IPS-NIHi11 (cell line): ENCODE data around the gene CLIP2.
A peak's percentile ranks its signal among the peaks of the same experiment; 100 is the strongest.
"Not testable (repeated sequence)": the region's sequence is repeated elsewhere in the genome, so short reads cannot be mapped to it uniquely, and the experiment has no call there.

Experiments used
- DNase-seq: peaks from one replicate; pipeline ENCODE4 v3.0.0; 2012; ENCODE audit warnings: mixed read lengths, low spot score

CLIP2 gene

DNA sequence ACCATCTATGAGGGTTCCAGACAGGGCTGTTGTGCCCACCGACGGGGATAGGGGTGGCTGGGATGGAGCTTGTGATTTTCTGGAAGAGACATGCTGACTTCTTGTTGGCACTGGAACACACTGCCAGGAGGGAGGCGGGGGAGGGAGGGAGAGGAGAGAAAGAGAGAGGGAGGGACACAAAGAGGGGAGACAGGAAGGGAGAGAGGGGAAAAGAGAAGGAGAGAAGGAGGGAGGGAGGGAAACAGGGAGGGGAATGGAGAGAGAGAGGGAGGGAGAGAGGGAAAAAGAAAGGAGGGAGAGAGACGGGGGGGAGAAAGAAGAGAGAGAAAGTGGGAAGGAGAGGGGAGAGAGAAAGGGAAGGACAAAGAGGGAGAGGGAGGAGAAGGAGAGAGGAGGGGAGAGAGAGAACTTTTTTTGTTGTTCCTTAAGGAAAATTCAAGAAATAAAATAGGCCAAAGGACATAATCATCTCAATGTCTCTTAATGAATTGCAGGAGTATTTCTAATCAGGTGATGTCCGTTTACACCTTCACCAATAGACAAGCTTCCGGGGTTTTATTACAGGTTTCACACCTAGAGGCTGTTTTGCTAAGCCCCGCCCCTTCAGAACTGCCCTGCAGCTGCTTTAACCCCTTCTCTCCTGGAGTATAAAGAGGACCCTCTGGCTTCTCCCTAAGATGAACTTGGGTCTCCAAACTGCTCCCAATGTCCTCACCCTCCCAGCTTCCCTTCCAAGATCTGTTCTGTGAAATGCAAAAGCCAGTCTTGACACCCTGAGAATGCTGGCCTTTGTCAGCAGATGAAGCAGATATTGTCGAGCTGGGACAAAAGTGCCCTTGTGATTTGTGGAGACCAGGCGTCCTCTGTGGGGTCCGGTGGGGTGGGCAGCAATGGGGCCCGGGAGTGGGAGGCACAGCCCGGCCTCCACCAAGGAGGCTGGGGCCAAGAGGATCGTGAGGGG is 82.5 kb downstream of the CLIP2 start:
- DNase-seq: peak; percentile 79

DNA sequence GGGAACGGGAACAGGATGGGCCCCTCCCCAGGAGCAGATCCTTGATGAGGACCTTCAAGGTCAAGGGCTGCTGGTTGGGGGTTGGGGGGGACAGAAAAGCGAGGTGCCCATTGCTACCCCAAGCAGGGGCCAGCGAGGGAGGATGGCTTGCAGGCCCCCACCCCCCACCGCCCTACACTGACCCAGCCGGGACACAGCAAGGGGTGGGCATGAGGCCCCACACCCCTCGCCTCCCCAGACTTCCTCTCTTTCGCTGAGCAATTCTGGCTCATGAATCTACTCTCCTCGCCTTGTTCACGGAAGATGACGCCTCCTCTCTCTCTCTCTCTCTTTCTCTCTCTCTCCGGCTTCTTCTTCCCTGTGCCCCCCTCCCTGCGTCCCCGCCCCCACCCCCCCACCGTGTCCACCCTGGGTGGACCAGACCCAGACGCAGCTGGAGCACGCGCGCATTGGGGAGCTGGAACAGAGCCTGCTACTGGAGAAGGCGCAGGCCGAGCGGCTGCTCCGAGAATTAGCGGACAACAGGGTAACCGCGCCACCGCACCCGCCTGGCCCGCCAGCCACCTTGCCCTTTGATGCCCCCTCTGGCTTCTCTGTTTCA is 83.4 kb downstream of the CLIP2 start:
- DNase-seq: peak; percentile 61

DNA sequence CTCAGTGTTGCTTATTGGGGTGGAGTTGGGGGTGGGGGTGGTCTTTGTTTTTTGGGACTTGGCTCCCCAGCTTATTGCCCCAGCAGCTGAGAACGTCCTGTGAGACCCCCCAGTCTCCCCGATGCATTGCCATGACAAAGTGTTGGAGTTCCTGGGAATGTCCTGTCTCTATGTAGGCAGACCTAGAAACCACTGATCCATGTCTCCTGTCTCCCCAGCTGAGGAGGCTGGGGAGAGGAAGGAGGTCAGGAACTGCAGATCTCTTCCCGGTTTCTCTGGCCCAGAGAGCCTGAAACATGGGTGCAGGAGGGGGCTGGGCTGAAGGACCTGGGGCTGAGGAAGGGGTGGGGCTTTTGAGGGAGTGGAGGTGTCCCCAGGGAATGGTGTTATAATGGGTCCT is 84.3 kb downstream of the CLIP2 start:
- DNase-seq: no peak

DNA sequence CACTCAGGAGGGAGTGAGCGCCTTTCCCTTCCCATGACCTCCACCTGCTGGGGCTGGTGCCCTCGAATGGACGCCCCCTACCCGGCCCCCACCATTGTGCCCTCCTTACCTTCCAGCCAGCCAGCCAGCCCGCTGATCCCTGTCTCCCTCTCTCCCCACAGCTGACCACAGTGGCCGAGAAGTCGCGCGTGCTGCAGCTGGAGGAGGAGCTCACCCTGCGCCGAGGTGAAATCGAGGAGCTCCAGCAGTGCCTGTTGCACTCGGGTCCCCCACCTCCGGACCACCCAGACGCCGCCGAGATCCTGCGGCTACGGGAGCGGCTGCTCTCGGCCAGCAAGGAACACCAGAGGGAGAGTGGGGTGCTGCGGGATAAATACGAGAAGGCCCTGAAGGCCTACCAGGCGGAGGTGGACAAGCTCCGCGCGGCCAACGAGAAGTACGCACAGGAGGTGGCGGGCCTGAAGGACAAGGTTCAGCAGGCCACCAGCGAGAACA is 86.6 kb downstream of the CLIP2 start:
- DNase-seq: no peak

DNA sequence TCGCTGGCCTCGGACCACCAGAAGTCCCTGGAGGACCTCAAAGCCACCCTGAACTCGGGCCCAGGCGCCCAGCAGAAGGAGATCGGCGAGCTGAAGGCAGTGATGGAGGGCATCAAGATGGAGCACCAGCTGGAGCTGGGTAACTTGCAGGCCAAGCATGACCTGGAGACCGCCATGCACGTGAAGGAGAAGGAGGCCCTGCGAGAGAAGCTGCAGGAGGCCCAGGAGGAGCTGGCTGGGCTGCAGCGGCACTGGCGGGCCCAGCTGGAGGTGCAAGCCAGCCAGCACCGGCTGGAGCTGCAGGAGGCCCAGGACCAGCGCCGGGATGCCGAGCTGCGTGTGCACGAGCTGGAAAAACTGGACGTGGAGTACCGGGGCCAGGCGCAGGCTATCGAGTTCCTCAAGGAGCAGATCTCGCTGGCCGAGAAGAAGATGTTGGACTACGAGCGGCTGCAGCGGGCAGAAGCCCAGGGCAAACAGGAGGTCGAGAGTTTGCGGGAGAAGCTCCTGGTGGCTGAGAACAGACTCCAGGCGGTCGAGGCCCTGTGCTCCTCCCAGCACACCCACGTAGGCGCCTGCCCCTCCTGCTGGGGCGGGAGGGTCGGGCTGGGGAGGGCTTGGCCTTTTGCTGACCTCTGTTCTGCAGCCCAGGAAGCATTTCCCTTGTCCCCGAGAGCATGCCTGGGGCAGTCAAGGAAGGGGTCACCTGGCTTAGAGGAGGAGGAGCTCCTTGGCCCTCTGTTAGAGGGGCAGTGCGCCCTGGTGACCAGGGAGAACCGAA is 87.2 kb downstream of the CLIP2 start:
- peak; percentile 31 for DNase-seq

DNA sequence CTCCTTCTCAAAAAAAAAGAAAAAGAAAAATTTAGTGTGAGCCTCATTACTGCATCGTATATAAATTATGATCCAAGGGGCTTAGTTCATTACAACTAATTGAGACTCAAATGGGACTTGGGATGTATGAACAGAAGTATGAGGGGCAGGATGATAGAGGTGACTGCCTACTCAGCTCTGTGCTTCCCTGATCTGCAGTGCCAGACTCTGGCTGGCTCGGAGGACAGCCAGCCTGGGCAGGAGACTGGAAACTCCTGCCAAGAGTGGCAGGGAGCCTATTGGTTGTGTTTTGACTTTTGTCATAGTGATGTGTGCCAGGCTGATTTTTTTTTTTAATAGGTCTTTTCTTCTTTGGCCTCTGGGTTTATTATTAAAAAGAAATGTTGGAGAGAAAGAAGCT is 90.7 kb downstream of the CLIP2 start:
- DNase-seq: no peak

DNA sequence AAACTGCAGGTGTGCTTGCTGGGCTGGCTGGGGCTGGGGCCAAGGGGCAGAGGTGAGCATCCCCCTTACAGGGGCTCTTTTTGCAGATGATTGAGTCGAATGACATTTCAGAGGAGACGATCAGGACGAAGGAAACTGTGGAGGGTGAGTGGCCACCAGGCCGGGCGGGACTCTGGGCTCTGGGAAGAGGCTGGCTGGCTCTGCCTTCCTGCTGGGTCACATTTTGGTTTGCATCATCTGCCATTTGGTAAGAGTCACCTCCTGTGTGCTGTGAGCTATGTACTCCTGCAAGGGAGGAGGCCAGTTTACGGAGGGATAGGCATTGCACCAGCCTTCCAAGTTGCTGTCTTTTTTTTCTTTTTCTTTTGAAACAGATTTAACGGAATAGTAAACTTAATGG is 91.5 kb downstream of the CLIP2 start:
- DNase-seq: no peak

DNA sequence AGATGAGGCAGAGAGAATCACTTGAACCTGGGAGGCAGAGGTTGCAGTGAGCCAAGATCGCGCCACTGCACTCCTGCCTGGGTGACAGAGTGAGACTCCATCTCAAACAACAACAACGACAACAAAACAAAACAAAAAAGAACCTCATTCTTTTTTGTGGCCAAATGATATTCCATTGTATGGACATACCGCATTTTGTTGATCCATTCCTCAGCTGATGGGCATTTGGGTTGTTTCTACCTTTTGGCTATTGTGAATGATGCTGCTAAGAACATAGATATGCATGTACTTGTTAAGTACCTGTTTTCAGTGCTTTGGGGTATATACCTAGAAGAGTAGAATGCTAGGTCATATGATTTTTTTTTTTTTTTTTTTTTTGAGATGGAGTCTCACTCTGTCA is 94.9 kb downstream of the CLIP2 start:
- DNase-seq: not testable (repeated sequence)

DNA sequence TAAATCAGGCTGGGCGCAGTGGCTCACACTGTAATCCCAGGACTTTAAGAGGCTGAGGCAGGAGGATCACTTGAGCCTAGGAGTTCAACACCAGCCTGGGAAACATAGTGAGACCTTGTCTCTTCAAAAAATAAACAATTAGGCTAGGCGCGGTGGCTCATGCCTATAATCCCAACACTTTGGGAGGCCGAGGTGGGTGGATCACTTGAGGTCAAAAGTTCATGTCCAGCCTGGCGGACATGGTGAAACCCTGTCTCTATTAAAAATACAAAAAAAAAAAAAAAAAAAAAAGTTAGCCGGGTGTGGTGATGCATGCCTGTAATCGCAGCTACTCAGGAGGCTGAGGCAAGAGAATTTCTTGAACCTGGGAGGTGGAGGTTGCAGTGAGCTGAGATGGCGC is 95.6 kb downstream of the CLIP2 start:
- DNase-seq: not testable (repeated sequence)

DNA sequence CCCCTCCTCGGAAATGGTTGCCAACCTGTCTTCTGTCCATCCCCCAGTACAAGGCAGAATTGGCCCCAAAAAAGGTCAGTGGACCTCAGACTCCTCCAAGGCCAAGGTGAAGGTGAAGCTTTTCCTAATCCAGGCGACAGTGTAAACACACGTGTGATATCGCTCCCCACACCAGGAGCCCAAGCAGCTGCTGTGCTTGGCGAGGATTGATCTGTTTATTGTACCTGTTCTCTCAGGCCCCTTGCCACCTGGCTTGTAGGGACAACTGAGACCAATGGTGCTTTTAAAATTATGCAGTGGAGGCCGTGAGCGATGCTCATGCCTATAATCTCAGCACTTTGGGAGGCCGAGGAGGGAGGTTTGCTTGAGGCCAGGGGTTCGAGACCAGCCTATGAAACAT is 98.4 kb downstream of the CLIP2 start:
- no peak for DNase-seq

DNA sequence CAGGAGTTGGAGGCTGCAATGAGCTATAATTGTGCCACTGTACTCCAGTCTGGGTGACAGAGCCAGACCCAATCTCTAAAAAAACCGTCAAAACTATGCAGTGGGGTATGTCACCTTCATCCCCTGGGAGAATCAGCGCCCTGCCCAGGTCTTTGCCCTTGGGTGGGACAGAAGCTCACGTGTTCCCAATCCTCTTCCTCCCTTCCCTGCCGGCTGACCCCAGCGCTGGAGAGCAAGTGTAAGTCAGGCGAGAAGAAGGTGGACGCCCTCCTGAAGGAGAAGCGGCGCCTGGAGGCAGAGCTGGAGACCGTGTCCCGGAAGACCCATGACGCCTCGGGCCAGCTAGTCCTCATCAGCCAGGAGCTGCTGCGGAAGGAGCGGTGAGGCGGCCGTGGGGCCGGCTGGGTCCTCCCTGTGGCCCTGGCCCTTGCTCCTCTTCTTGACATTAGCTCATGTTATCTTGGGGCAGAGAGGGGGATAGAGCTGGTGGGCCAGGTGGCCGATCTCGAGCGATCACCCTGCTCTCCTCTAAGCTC is 99.7 kb downstream of the CLIP2 start:
- DNase-seq: no peak

DNA sequence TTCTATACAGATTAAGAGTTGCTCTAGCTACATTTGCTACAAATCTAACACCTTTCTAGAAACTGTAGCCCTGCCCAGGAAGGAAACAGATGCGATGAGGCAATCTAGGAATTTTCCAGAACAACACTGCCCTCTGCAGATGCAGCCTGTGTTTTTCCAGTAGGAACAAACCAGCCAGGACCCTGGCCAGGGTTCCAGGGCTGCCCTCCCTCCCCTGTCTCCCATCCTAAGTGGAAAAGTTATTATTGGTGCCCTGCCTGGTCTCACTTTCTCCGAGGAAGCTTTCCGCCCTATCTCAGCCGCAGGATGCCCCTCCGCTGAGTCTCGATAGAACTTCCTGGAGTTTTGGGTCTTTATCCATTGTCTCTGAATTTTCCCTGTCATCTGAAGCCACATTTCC is 104.5 kb downstream of the CLIP2 start:
- not testable (repeated sequence) for DNase-seq

DNA sequence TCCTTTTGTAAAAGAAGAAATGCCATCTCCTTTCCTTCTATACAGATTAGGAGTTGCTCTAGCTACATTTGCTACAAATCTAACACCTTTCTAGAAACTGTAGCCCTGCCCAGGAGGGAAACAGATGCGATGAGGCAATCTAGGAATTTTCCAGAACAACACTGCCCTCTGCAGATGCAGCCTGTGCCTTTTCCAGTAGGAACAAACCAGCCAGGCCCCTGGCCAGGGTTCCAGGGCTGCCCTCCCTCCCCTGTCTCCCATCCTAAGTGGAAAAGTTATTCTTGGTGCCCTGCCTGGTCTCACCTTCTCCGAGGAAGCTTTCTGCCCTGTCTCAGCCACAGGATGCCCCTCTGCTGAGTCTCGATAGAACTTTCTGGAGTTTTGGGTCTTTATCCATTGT is 105.4 kb downstream of the CLIP2 start:
- DNase-seq: not testable (repeated sequence)

DNA sequence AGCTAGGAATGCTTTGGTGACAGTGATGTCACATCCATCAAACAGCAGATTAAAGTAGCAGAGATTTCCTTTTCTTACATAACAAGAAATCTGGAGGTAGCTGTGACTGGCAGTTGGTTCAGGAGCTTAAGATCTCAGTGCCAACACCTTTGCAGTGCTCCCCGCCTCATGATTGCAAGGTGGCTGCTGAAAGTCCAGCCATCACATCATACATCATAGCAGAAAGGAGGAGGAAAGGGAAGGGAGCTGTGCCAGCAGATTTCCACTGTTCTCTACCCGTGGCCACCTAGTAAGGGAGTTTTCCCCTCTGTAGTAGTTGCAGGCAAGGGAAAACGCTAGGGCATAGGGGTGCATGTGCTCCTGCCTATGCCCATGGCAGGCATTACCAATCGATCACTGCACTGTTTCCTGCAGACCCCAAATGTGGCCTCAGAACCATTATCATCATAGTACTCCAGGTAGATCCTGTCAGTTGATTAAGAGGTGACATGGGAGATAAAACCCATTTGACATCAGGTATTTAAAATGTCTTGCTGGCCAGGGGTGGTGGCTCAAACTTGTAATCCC is 106.6 kb downstream of the CLIP2 start:
- no peak for DNase-seq

DNA sequence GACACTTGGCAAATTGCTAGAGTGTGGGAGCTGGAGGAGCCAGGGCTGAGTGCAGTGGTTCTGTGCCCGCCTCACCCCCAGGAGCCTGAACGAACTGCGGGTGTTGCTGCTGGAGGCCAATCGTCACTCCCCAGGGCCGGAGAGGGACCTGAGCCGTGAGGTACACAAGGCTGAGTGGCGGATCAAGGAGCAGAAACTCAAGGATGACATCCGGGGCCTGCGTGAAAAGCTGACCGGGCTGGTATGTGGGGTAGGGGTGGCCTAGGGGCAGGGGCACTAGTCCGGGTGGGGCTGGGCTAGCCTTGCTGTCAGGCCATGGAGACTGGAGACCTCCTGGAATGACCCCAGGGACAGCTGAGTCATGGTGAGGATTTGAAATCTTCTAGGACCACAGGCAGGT is 107.8 kb downstream of the CLIP2 start:
- DNase-seq: no peak

DNA sequence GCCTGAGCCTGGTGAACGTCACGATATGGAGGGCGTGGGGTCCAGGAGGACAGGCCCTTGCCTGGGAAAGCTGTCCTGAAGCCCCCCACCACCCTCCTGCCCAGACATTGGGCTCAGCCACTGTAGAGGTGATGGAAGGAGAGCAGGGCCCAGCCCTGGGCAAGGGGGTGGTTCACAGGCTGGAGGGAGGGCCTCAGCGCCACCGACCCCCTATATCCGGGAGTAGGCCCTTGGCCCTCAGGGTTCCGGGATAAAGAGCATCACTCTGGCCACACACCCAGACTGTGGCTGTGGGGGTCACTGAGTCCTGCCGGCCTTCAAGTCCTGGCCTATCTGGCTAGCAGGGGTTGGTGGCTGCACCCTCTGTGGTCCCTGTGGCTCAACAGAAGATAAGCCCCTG is 109.2 kb downstream of the CLIP2 start:
- DNase-seq: no peak

DNA sequence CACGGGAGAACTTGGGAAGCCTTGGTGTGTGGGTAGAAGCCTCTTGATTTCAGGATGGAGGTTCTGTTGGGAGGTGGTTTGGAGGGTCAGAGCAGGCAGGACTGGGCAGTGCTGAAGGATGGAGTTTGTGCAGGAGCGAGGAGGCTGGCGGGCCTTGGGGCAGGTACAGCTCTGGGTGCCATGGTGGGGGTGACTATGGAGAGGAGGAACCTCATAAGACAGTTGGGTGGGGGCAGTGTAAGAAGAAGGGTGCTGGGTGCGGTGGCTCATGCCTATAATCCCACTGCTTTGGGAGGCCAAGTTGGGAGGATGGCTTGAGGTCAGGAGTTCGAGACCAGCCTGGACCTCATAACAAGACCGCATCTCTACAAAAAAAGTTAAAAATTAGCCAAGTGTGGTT is 109.8 kb downstream of the CLIP2 start:
- no peak for DNase-seq

DNA sequence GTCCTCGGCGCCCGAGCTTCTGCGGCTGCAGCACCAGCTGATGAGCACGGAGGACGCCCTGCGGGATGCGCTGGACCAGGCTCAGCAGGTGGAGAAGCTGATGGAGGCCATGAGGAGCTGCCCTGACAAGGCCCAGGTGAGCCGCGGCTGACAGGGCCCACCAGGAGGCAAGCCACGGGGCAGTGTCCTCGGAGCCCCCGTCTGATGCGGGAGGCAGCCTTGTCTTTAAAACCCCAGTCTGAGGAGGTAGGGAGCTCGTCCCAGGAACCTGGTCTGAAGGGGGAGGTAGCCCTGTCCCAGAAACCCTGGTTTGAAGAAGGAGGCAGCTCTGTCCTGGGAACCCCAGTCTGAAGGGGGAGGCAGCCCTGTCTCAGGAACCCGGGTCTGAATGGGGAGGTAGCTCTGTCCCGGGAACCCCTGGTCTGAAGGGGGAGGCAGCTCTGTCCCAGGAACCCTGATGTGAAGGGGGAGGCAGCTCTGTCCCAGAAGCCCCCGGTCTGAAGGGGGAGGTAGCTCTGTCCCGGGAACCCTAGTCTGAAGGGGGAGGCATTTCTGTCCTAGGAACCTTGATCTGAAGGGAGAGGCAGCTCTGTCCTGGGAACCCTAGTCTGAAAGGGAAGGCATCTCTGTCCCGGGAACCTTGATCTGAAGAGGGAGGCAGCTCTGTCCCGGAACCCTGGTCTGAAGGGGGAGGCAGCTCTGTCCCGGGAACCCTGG is 111.4 kb downstream of the CLIP2 start:
- no peak for DNase-seq

DNA sequence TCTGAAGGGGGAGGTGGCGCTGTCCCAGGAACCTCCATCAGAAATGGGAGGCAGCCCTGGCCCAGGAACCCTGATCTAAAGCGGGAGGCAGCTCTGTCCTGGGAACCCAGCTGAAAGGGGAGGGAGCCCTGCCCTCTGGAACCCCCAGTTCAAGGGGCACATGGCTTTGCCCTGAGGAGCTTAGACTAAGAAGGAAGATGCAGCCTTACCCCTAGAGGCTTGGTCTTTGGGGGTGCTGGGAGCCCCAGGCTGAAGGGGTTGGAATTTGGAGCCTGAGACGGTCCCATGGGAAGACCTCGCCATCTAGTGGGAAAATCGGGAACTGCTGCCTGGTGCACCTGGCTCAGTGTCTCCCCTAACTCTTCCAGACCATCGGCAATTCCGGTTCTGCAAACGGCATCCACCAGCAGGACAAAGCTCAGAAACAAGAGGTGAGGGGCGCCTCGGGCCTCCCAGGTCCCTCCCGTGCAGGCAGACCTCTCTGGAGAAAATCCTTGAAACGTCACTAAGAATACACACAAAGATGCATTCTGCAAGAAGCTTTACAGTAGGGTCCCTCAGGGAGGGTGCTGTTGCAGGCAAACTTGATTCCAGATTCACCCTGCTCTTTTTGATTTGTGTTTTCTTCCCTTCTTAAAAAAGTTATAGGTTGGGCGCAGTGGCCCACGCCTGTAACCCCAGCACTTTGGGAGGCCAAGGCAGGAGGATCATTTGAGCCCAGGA is 112.1 kb downstream of the CLIP2 start:
- DNase-seq: peak; percentile 86

DNA sequence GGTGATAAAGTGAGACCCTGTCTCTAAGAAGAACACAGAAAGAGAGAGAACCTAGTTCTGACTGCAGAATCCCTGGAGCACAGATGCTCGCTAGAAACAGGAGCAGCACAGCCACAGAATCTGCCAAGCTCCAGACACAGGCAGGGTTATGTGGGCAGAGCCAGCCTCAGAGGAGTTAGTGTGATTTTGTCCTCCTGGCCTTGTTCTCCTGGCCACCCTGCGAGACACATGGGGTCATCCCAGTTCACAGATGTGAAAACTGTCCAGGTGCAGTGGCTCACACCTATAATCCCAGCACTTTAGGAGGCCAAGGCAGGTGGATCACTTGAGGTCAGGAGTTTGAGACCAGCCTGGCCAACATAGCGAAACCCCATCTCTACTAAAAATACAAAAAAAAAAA is 113.5 kb downstream of the CLIP2 start:
- DNase-seq: not testable (repeated sequence)
